Mesodermal cell (in vitro differentiated cells): ENCODE data around the gene LCN1.

Experiments used
- H3K27ac ChIP-seq: 2 replicates; pipeline ENCODE4 v1.7.0; 2013; ENCODE audit warnings: mild to moderate bottlenecking, low read depth, low read length, moderate library complexity; ENCODE audit not compliant: severe bottlenecking
- H3K36me3 ChIP-seq: 2 replicates; pipeline ENCODE4 v1.7.1; 2013; ENCODE audit warnings: mild to moderate bottlenecking, low read length, moderate library complexity; ENCODE audit not compliant: control insufficient read depth, insufficient read depth
- H3K4me1 ChIP-seq: one replicate; pipeline ENCODE4 v1.7.1; 2013; ENCODE audit warnings: mild to moderate bottlenecking, low read length; ENCODE audit not compliant: insufficient read depth, control insufficient read depth, poor library complexity, severe bottlenecking
- H3K4me3 ChIP-seq: 2 replicates; pipeline ENCODE4 v1.7.0; 2013; ENCODE audit warnings: low read length, control low read depth, mild to moderate bottlenecking; ENCODE audit not compliant: insufficient read depth, poor library complexity, severe bottlenecking; ENCODE audit errors: extremely low read depth
- H3K9me3 ChIP-seq: 2 replicates; pipeline ENCODE4 v1.7.1; 2013; ENCODE audit warnings: mild to moderate bottlenecking, low read length, moderate library complexity; ENCODE audit not compliant: control insufficient read depth
- WGBS, 2 experiments: methylation state at CpG; one replicate each; pipeline ENCODE4 v1.1.5; 2013; ENCODE audit warnings: missing lambda C conversion rate in 2 of 2; ENCODE audit not compliant: insufficient coverage in 2 of 2; 5-methylcytosine and 5-hydroxymethylcytosine counted together

LCN1 gene

GRCh38 chr9:135519179-135519971 is 1.9 kb upstream of the LCN1 start:
- no peak overlapping the region for H3K4me3 ChIP-seq
- H3K4me1 ChIP-seq, result peaks cover 18% of the 10 kb centered on the region
- H3K9me3 ChIP-seq, result no peaks in the 10 kb centered on the region
- H3K27ac ChIP-seq, result no peak overlapping the region
- H3K36me3 ChIP-seq, result no peaks in the 10 kb centered on the region
- 90 to 96% methylated on average over 8 to 9 of the region's 10 CpGs for WGBS, 2 experiments

GRCh38 chr9:135521608-135522095 is 412 bp downstream of the LCN1 start:
- peaks cover 21% of the 10 kb centered on the region for H3K4me1 ChIP-seq
- no peak overlapping the region for H3K4me3 ChIP-seq
- H3K9me3 ChIP-seq, result no peaks in the 10 kb centered on the region
- 60 to 100% methylated on average over 1 to 2 of the region's 11 CpGs for WGBS, 2 experiments
- no peak overlapping the region for H3K27ac ChIP-seq
- no peaks in the 10 kb centered on the region for H3K36me3 ChIP-seq

- H3K4me3 ChIP-seq, result no peak overlapping the region
- peaks cover 26% of the 10 kb centered on the region for H3K4me1 ChIP-seq
- no peaks in the 10 kb centered on the region for H3K36me3 ChIP-seq
- WGBS, 2 experiments, result 89 to 92% methylated on average over 13 of the region's 16 CpGs
- H3K9me3 ChIP-seq, result no peaks in the 10 kb centered on the region
- H3K27ac ChIP-seq, result no peak overlapping the region
Measured at GRCh38 chr9:135522137-135522877, 1.1 kb downstream of the LCN1 start.

- Histone ChIP-seq H3K4me1 (peaks cover 26% of the 10 kb centered on the region), H3K27ac (no peak overlapping the region), H3K4me3 (no peak overlapping the region), H3K36me3 (no peaks in the 10 kb centered on the region), H3K9me3 (no peaks in the 10 kb centered on the region)
- WGBS, 2 experiments, result 83 to 92% methylated on average over 12 to 17 of the region's 17 CpGs
Measured at GRCh38 chr9:135522931-135523330, 1.7 kb downstream of the LCN1 start.

- H3K4me1 ChIP-seq, result peaks cover 26% of the 10 kb centered on the region
- H3K4me3 ChIP-seq, result no peak overlapping the region
- H3K27ac ChIP-seq, result peak overlapping the region; percentile 41
- H3K36me3 ChIP-seq, result no peaks in the 10 kb centered on the region
- no peaks in the 10 kb centered on the region for H3K9me3 ChIP-seq
- 90% methylated on average over 14 to 18 of the region's 21 CpGs for WGBS, 2 experiments
Measured at GRCh38 chr9:135523521-135524129, 2.4 kb downstream of the LCN1 start.

GRCh38 chr9:135524130-135524861 is 3.1 kb downstream of the LCN1 start:
- H3K4me3 ChIP-seq, result no peak overlapping the region
- H3K4me1 ChIP-seq, result peaks cover 26% of the 10 kb centered on the region
- H3K27ac ChIP-seq, result peak overlapping the region; percentile 41
- WGBS, 2 experiments, result 85 to 88% methylated on average over 24 to 27 of the region's 27 CpGs
- H3K9me3 ChIP-seq, result no peaks in the 10 kb centered on the region
- H3K36me3 ChIP-seq, result no peaks in the 10 kb centered on the region

- H3K4me3 ChIP-seq, result no peak overlapping the region
- 86 to 92% methylated on average over 16 to 18 of the region's 31 CpGs for WGBS, 2 experiments
- no peaks in the 10 kb centered on the region for H3K9me3 ChIP-seq
- peaks cover 26% of the 10 kb centered on the region for H3K4me1 ChIP-seq
- H3K36me3 ChIP-seq, result no peaks in the 10 kb centered on the region
- H3K27ac ChIP-seq, result no peak overlapping the region
Measured at GRCh38 chr9:135525241-135526088, 4.2 kb downstream of the LCN1 start.

GRCh38 chr9:135526089-135526729 is 5.0 kb downstream of the LCN1 start:
- Histone ChIP-seq H3K36me3 (no peaks in the 10 kb centered on the region), H3K9me3 (no peaks in the 10 kb centered on the region), H3K4me1 (peaks cover 26% of the 10 kb centered on the region), H3K4me3 (no peak overlapping the region), H3K27ac (no peak overlapping the region)
- WGBS, 2 experiments, result 85% methylated on average over 4 of the region's 11 CpGs; no CpG with 5 or more reads in 1 of the 2 experiments

- peaks cover 26% of the 10 kb centered on the region for H3K4me1 ChIP-seq
- no peaks in the 10 kb centered on the region for H3K36me3 ChIP-seq
- H3K9me3 ChIP-seq, result no peaks in the 10 kb centered on the region
- H3K4me3 ChIP-seq, result no peak overlapping the region
- no peak overlapping the region for H3K27ac ChIP-seq
- 81% methylated on average over 22 to 28 of the region's 30 CpGs for WGBS, 2 experiments
Measured at GRCh38 chr9:135526730-135527571, 5.7 kb downstream of the LCN1 start.
